Fibroblast of skin of scalp (primary cell): ENCODE data around the gene CCSAP. TPM values are rescaled to one million over a fixed set of nuclear protein-coding genes. Genes with fewer than 3 reads are reported as not detected.
A peak's percentile ranks its signal among the peaks of the same experiment; 100 is the strongest.
"Not testable (repeated sequence)": the region's sequence is repeated elsewhere in the genome, so short reads cannot be mapped to it uniquely, and the experiment has no call there.

Source experiments
- DNase-seq: peaks from one replicate; pipeline ENCODE4 v3.0.0-alpha.2; 2013
- polyA plus RNA-seq, 2 experiments: library from polyadenylated mRNA; unstranded; fragments of 120-200 nt; gene quantifications; one replicate each; pipeline ENCODE4 v1.2.1, GENCODE V29; 2013; ENCODE audit not compliant: insufficient read length in 2 of 2

CCSAP gene, protein sequence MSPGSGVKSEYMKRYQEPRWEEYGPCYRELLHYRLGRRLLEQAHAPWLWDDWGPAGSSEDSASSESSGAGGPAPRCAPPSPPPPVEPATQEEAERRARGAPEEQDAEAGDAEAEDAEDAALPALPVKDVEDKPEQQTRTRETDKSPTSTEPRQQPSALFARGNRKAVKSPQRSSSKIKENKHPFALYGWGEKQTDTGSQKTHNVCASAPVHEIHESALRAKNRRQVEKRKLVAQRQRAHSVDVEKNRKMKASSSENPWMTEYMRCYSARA
- polyA plus RNA-seq (2013, experiment 1 of 2; ENCODE audit: insufficient read length): 8.5 TPM
- polyA plus RNA-seq (2013, experiment 2 of 2; ENCODE audit: insufficient read length): 9.3 TPM

DNA sequence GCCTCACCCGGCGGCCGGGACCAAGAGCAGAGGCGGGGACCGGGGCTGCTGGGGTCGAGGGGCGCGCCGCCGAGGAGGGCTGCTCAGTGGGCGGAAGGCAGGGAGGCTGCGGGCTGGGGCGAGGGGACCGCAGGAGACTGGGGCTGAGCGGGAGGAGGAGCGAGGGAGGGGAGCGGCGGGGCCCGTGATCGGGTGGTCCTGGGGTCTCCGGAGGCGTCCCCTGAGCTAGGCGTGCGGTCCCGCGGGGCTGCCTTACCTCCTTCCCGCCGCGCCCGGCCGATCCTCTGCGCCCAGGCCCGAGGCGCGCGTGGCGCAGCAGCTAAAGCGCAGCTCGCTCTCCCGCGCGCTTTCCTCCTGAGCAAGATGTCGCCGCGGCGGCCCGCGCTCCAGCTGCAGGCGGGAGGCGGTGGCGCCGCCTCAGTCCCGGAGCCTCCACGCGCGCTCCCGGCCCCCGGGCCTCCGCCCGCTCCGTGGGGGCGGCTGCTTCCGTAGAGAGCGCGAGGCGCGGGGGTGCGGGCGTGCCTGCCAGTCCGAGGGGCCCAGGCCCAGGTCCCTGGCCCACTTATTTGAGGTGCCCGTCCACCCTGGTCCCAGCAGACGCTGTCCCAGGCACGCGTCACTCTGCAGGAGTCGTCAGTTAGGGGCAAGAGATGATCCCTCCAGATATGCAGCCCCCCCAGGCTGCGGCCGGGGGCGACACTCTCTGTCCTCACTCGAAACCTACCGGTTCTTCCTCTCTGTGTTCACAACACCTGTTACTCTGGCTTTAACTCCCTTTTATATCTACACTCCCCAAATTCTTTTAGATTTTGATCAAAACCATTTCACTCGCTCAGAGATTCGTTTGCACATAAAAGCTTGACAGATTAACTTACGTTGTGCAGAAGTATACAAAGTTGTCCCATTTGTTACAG is at the start of gene CCSAP:
Gene CCSAP (minus strand): TSS at position 392 of the 914 bp plus-strand sequence. CDS start 582 bp downstream, outside the sequence.
- peak; percentile 44 for DNase-seq

DNA sequence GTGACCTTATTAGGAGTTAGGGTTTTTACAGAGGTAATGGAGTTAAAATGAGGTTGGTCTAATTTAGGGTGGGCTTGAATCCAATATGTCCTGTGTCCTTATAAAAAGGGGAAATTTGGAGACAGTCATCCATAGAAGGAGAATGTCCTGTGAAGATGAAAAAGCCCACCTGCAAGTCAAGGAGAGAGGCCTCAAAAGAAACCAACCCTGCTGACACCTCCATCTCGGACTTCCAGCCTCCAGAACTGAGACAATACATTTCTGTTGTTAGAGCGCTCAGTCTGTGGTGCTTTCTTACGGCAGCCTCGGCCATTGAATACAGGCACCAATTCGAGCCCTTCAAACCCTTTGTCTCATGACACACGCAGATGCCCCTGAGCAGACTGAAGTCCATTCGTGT is 47.3 kb upstream of the CCSAP start:
- no peak for DNase-seq

DNA sequence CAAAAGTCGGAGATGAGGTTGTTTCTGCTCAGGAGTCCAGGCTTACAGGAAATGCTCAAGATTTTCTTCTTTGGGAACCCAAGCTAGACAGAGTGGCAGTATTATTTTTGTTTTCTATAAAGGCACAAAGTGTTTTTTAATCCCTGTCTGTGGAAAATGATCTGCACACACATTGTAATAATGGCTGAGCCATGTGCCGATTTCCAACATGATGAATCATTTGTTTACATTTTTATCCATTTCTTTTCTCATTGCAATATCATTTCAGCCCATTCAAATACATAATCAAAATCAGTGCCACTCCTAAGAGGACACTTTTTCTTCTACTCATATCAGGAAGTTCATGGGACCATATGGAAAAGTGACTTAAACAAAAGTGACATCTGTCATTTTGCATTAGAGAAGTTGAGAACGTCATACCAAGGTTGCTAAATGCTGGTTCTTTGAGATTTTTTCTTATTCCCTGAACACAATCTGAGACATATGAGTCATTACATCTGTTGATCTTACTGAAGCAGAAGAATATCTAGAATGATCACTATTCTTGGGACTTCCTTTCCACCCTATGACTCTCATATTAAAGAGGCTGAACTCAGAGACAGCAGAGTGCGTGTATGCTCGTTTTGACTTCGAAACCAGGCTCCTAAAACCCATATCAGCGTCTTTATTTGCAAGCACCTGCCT is 46.2 kb upstream of the CCSAP start:
- peak; percentile 56 for DNase-seq

DNA sequence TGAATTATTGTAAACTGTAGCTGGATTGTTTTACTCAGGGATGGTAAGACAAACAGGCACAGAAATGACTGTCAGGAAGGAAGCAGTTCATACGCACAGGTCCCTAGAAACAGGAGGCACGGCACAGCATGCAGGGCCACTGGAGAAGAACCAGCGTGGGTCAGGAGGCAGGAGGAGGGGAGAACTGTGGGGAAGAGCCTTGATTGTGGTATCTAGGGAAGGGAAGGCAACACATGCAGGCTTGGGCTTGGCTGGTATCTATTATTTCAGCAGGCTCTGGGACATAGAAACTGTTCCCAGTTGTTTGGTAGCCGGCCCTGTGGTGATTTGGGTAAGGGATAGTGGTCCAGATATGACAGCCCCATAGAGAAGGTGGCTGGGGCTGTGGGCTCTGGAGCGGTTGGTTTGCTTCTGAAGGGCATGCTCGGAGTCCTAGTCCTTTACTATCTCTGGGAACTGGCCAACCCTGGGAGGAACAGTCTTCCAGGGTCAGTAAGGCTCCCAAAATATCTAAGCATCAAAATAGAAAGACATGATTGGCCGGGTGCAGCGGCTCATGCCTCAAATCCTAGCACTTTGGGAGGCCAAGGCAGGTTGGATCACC is 43.1 kb upstream of the CCSAP start:
- no peak for DNase-seq

DNA sequence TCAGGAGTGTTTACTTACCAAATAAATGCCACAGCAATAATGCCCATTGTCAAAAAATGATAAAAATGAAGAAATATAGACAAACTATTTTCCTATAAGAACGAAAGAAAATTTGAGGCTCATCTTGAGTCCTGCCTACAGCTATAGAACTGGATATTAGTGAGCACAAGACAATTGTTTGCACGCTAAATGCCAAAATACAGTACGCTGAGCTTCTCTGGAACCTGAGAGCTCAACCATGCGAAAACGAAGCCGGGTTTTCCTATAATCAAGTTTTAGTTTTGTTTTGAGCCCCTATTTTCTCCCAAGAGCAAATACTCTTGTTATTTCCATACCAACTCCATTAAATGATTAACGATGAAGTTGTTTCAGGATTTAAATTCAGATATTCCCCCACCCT is 42.0 kb upstream of the CCSAP start:
- no peak for DNase-seq

DNA sequence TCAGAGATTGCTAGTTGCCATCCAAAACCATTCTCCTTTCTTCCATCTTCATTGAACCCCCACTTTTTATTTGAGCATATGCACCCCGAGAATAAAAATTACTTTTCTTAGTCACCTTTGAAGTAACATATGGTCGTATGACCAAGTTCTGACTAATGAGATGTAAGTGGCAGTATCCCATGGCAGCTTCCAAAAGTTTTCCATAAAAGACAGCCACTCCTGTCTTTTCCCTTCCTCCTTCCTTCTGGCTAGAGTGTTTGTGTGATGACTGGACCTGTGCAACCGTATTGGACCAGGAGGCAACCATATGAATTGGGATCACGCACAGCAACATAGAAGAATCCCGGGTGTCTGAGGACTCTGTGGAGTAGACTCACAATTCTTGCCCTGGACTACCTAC is 41.1 kb upstream of the CCSAP start:
- no peak for DNase-seq

DNA sequence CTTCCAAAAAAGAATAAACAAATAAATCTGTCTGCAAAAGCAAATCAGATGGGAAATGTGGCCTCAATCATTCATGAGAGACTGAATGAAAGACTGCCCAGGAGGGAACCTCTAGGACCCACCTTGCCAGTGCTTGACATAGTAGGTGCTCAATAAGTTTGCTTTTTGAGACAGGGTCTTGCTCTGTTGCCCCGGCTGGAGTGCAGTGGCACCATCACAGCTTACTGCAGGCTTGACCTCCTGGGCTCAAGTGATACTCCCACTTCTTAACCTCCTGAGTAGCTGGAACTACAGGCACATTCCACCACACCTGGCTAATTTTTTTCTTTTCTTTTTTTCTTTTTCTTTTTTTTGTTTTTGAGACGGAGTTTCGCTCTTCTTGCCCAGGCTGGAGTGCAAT is 40.3 kb upstream of the CCSAP start:
- DNase-seq: no peak

DNA sequence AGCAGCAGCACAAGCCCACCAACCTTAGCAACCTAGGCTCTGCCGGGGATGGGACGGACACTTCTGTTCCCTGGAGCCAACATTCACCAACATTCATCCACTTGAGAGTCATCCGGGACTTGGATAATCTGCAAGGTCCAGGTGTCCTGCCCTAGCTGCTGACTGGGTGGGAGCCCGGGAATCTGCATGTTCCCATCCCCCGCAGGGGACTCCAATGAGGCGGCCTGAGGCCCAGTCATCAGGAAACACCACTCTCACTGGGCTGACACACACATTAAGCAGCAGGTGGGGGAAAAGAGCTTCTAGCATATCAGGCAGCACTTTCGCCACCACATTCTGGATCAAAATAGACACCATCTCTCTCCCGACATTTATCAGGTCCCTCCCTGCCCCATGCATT is 38.4 kb upstream of the CCSAP start:
- no peak for DNase-seq

DNA sequence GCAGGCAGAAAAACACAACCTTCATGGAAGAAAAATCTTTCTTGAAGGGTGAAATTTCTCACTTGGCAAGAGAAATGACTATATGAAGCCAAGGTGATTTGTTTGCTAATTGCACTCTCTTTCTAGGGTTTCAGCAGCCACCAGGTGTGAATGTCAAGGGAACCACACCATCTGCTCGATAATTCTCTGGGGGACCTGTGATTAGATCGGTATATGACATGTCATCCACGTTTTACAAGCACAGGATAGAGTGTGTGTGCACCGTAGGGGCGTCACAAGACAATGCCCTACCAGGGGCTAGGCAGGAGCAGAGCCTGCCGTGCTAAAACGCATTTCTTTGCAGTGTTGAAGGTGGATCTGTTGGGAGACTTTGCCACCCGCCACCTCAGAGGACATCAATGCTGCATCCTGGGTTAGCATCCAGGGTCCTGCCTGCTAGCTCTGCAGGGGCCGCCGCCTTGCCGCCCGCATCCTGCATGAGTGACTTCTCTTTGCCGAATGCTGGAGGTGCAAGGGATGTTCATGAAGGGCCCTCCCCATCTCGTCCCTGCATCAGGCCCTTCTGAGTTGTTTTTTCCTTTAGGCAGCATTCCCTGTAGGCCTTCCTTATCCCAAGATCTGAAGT is 37.8 kb upstream of the CCSAP start:
- DNase-seq: no peak

DNA sequence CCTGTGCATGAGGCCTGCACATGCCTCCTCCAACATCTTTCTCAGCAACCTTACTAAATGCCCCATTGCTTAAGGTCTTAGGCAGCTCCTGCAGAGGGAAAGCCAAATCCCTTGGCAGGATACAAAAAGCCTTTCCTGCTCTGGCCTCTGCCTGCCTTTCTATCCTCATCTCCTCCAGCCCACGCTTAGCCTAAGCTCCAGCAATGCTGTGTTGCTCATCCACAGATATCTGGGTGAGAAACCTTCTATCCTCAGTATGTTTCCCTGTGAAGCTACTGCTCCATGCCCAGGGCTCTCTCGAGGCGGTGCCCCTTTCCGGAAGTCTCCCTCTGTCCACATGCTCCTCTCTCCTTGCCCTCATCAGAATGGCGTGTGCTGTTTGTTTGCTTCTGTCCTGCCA is 37.0 kb upstream of the CCSAP start:
- no peak for DNase-seq

DNA sequence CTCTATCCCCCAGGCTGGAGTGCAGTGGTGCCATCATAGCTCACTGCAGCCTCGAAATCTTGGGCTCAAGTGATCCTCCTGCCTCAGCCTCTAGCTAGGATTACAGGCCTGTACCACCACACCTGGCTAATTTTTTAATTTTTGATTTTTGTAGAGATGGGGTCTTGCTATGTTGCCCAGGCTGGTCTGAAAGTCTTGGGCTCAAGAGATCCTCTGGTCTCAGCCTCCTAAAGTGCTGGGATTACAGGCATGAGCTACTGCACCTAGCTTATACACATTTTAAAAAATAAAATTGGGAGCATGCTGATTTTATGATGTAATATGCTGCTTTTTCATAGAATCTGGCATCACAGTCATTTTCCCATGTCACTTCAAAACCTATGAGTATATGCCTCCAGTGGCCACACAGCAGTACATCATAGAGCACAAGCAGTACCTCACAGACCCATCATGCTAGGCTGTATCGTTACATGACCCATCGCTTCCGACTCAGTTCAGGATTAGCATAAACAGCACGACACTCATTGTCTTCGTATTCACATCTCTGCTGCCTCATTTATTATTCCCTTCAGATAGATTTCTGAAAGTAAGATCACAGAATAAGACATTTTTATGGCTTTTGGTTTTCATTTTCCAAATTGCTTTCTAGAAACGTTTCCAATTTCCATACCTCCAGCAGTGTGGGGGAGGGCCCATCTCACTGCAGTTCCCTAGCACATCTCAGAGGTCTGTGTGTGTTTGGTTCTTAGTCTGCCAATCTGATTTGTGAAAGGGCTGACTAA is 35.9 kb upstream of the CCSAP start:
- DNase-seq: peak; percentile 26

DNA sequence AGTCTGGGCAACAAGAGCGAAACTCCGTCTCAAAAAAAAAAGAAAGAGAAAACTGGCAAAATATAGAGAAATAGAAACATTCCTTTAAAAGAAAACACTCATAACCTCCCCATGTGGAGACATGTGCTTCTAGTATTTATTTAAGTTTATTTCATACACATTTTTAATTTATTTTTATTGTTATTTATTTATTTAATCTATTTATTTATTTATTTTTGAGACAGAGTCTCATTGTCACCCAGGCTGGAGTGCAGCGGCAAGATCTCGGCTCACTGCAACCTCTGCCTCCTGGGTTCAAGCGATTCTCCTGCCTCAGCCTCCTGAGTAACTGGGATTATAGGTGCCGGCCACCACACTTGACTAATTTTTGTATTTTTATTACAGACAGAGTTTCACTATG is 35.2 kb upstream of the CCSAP start:
- DNase-seq: not testable (repeated sequence)

DNA sequence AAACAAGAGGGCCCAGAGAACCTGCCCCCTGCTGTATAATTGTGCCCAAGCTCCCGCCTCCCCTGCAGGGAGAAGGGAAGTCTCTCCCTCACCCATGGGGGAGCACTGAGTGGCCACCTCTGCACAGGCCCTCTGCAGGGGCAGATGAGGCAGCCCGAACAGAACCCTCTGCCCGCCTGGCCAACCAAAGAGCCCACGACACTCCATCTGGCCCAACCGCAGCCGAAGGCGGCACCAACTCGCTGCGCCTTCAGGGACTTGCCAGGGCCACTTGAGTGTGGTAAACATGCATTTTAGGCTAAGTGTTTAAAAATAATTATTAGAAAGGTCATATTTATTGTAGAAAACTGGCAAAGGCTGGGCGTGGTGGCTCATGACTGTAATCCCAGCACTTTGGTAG is 34.6 kb upstream of the CCSAP start:
- DNase-seq: no peak

DNA sequence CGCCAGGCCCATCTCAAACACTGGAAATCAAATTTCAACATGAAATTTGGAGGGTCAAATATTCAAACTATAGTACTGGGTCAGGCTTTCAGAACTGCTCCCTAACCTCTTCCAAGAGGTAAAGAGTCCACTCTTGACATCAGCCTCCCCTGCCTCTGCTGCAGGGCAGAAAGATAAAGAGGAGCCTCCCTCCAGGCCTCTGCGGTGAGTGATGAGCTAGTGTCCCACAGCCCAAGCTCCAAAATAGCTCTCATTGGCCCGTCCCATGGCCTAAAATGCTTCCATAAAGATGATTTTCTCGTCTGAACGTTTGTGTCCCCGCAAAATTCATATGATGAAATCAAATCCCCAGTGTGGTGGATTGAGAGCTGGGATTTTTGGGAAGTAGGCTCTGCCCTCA is 33.7 kb upstream of the CCSAP start:
- DNase-seq: no peak

DNA sequence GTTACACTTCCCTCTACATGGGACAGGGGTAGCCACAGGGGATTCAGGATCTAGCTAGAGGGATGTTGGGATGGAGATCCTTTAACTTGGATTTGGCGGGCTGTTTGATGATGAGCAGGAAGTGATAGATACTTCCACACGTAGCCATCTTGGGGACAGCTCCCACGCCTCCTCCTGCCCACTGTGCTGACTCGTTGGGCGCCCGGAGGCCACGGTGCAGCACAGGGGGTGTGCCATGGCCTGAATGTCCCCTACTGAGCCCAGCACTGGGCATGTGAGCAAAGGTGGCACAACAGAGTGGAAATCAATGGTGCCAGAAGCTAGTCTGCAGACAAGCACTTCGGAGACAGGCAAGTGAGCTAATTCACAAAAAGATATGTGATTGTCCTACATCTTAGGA is 31.6 kb upstream of the CCSAP start:
- no peak for DNase-seq

DNA sequence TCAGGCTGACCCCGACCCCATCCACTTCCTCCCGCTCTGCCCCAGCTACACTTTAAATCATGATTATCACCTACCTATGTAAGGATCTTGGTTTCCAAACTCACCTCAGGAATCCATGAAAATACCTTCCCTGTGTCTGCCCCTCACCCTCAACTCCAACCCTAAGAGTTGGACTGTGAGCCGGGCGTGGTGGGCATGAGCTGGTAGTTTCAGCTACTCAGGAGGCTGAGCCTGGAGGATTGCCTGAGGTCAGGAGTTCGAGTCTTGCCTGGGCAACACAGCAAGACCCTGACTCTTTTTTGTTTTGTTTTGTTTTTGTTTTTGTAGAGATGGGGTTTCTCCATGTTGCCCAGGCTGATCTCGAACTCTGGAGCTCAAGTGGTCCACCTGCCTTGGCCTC is 30.5 kb upstream of the CCSAP start:
- DNase-seq: no peak

DNA sequence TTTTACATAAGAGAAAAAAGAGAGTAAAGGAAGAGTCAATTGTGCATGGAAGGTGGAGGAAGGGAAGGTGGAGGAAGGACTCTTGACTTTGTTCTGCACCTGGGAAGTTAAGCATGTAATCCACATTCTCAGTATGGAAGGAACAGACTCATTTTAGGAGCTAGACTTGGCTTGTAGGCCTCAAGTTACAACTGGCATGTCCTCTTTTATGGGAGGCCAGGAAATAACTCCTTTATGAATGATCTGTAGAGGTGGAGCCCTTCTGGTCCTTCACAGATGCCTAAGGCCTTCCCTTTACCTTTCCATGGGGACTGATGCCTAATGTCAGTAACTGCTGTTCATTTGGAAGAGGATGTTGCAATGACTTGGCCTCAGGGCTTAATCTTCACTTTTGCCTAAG is 29.4 kb upstream of the CCSAP start:
- DNase-seq: no peak

DNA sequence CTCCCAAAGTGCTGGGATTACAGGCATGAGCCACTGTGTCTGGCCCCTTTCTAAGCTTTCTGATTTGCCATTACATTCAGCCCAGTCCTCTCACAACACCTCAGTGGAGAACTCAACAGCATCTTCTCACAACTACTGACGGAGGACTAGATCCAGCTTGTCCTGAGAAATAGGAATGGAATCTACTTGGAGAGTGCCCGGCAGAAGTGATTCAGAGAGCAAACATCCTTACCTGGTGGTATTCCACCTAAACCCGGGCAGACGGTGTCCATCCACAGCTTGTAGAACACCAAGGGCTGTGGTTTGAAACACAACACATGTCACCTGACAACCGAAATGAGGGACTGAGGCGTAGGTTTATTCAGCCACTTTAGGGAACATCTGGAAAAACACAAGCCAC is 28.8 kb upstream of the CCSAP start:
- no peak for DNase-seq

DNA sequence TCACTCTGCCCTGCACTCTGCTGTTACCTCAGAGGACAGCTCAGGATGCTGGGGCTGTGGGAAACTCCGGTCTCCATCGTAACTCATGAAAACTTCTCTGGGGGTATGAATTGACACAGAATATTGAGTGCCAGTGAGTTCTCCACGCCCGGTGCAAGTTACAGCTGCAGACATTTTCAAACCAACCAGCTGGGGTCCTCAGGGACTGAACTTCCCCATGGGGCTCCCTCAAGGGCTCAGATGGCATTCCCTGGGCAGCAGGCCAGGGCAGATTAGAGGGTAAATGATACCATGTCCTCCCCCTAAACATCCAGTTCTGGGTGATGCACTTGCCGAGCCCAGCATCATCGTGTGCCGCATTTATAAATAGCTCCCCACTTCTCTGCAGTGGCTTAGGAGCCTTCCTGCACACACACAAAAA is 27.8 kb upstream of the CCSAP start:
- DNase-seq: no peak

DNA sequence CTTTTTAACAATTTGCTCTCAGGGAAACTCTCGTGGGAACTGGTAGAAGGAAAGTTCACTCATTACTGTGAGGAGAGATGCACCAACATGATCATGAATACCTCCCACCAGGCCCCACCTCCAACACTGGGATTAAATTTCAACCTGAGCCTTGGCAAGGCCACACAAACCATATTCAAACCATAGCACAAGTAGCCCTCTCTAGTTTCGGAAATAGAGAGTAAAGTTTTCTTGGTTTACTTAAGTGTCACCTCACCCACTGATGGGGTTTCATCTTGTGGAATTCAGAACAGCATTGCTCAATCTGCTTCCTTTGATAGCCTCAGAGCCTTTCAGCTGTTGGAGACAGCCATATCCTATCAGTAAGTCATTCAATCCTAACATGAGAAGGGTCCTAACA is 25.5 kb upstream of the CCSAP start:
- DNase-seq: no peak

DNA sequence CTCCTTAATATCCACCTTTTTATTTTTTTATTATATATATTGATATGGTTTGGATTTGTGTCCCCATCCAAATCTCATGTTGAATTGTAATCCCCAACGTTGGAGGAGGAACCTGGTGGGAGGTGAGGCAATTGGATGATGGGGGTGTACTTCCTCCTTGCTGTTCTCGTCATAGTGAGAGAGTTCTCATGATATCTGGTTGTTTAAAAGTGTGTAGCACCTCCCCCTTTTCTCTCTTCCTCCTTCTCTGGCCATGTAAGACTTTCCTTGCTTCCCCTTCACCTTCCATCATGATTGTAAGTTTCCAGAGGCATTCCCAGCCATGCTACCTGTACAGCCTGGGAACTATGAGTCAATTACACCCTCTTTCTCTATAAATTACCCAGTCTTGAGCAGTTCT is 22.7 kb upstream of the CCSAP start:
- DNase-seq: no peak
